GM10248 (cell line): Measurements from ENCODE around the gene TRPT1.

Source experiments
- CTCF ChIA-PET: fragments of 300-600 bp; sonication (Branson Sonifier 250); formaldehyde crosslinking; extraction: SDS; loops from one replicate; lab custom pipeline; 2021; ENCODE audit warnings: antibody characterized with exemption; lab: Yijun Ruan, JAX
- POLR2A ChIA-PET: fragments of 350-650 bp; sonication (Branson Sonifier 250); formaldehyde crosslinking; extraction: SDS; loops from one replicate; lab custom pipeline; 2020; ENCODE audit warnings: antibody characterized with exemption; lab: Yijun Ruan, JAX
- DNase-seq: peaks from one replicate; pipeline ENCODE4 v3.0.0; 2012; ENCODE audit errors: extremely low spot score
- TF ChIP-seq, protein P1 (sequence below): IDR thresholded peaks from 2 replicates; pipeline ENCODE4 v1.5.1; 2012; ENCODE audit warnings: mild to moderate bottlenecking, low read depth; ENCODE audit errors: extremely low read depth, missing control alignments, control extremely low read depth

The TRPT1 gene

DNA sequence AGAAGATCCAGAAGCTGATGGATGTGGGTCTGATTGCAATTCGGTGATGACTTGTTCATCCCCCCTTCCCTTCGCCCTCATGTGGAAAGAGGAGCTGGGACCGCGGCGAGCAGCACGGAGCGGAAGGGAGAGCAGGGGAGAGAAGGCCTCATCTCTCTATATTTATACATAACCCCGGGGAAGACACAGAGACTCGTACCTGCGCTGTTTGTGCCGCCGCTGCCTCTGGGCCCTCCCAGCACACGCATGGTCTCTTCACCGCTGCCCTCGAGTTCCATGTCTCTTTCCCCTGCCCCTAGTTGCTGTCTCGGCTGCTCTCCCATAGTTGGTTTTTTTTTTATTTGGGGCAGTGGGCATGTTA lies 21.9 kb downstream of the TRPT1 start:
- TF ChIP-seq, protein P1, sequence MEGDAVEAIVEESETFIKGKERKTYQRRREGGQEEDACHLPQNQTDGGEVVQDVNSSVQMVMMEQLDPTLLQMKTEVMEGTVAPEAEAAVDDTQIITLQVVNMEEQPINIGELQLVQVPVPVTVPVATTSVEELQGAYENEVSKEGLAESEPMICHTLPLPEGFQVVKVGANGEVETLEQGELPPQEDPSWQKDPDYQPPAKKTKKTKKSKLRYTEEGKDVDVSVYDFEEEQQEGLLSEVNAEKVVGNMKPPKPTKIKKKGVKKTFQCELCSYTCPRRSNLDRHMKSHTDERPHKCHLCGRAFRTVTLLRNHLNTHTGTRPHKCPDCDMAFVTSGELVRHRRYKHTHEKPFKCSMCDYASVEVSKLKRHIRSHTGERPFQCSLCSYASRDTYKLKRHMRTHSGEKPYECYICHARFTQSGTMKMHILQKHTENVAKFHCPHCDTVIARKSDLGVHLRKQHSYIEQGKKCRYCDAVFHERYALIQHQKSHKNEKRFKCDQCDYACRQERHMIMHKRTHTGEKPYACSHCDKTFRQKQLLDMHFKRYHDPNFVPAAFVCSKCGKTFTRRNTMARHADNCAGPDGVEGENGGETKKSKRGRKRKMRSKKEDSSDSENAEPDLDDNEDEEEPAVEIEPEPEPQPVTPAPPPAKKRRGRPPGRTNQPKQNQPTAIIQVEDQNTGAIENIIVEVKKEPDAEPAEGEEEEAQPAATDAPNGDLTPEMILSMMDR, result no peak
- DNase-seq, result no peak
- POLR2A ChIA-PET, result interaction anchor here (0.7 to 4.7 kb wide), 6 partner anchors 10 to 113 kb away, joined by 3 to 36 read pairs (median 8); partner anchors contain the start of genes FKBP2, STIP1 and TRMT112
- CTCF ChIA-PET, result interaction anchor here (0.6 to 16.7 kb wide), 25 partner anchors 8 to 203 kb away, joined by 3 to 368 read pairs (median 6); partner anchors contain the start of genes CATSPERZ, DNAJC4, ESRRA and FKBP2

DNA sequence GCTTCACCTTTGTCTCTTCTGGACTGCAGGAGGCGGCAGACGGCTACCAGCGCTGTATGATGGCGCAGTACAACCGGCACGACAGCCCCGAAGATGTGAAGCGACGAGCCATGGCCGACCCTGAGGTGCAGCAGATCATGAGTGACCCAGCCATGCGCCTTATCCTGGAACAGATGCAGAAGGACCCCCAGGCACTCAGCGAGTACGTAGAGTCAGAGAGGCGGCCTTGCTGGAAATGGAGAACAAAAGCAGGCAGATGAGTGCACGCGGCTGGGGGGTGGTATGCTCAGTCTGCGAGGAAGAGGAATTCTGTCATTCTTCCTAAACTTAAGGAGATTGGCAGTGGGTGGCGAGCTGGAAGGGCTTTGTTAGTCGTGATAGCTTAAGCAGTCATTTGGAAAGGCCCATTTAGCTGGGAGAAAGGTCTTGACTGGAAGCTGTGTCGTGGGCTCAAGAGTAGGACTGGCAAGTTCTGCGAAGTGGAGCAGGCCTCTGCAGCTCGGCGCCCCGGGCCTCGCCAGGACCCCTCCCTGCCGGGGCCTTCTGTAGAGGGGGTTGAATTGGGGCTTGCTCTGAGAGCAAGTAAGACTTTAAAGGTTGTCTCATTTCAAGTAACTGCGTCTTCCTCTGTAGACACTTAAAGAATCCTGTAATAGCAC lies 22.4 kb downstream of the TRPT1 start:
- ChIA-PET POLR2A (interaction anchor here (0.9 to 2.8 kb wide), 4 partner anchors 11 to 101 kb away, joined by 3 to 17 read pairs (median 6); no protein-coding TSS in a partner anchor), CTCF (interaction anchor here (0.7 to 16.7 kb wide), 14 partner anchors 8 to 172 kb away, joined by 3 to 368 read pairs (median 18); partner anchors contain the start of genes CATSPERZ, DNAJC4, ESRRA and FKBP2)
- TF ChIP-seq, protein P1, result no peak
- DNase-seq, result no peak

DNA sequence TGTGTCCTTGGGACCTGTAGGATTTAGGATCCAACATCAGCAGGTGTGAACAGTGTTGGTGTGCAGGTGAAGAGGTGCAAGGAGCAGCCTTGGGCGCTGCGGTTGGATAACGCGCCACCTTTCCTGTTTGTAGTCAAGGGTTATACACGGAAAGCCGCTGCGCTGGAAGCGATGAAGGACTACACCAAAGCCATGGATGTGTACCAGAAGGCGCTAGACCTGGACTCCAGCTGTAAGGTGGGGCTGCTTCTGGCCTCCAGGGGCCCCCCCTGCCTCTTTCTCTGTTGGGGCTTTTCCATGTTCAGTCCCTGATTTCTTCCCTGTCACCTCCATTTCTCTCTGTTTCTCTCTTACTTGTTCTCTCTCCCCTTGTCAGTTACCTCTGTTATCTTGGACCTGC lies 23.0 kb downstream of the TRPT1 start:
- TF ChIP-seq, protein P1, result no peak
- POLR2A ChIA-PET, result interaction anchor here (0.9 to 1.3 kb wide), 2 partner anchors 12 to 18 kb away, joined by 3 to 4 read pairs; no protein-coding TSS in a partner anchor
- CTCF ChIA-PET, result interaction anchor here (1.0 to 16.7 kb wide), 7 partner anchors 11 to 129 kb away, joined by 3 to 368 read pairs (median 27); partner anchors contain the start of genes CATSPERZ, DNAJC4, ESRRA and FKBP2
- no peak for DNase-seq

DNA sequence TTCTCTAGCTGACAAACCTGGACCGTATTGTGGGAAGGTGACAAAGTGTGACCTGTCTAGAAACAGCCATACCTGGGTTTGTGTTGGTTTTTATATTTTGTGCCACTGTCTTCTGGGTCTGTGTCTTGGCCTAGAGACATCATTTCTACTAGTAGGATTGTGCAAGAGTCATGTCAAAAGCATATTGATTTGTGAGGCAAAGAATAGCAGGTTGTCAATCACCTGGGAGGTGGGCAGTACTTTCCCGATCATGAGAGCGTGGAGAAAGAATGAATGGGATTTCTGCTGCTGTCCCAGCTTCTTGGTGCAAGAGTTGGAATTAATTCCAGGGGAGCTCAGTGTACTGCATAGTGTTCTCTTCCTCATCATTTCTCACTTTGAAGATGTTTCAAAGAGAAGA lies 24.4 kb downstream of the TRPT1 start:
- ChIA-PET POLR2A (interaction anchor here (1.7 kb wide), 1 partner anchor 16 kb away, joined by 5 read pairs; the partner anchor contains the start of gene STIP1), CTCF (interaction anchor here (14.6 kb wide), 1 partner anchor 101 kb away, joined by 219 read pairs; the partner anchor contains the start of genes CATSPERZ and ESRRA)
- TF ChIP-seq, protein P1, result no peak
- DNase-seq, result no peak

DNA sequence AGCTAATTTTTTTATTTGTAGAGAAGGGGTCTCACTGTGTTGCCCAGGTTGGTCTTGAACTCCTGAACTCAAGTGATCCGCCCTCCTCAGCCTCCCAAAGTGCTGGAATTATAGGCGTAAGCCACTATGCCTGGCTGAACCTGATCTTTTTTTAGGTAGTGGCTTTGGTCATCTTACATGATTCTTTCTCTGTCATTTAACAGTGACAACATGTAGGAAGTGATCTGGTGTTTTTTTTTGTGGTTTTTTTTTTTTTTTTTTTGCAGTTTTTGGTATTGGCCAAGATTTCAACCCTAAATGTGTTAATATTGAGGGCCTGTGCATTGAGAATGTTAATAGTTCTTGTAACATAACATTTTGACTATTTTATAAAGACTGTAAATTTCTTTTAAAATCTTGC lies 27.5 kb downstream of the TRPT1 start:
- ChIA-PET POLR2A (no interaction called here), CTCF (interaction anchor here (14.6 kb wide), 1 partner anchor 104 kb away, joined by 219 read pairs; the partner anchor contains the start of genes CATSPERZ and ESRRA)
- TF ChIP-seq, protein P1, result no peak
- no peak for DNase-seq

DNA sequence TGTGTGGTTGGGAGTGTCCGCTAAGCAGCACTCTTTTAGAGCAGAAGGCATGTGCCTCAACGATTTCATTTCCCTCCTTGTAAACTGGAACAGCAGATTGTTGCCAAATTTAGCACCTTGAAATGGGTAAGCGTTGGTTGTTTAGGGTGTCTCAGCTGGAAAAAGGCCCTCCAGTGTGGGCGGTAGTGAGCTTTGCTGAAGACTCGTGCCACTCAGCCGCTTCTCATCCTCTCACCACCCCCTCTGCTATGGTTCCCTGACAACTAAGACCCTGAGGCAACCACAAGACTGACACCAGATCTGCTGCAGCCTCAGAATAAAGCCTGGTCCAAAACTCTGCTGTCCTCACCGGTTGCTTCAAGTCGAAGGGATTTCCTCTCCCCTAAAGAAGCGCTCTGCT lies 29.4 kb downstream of the TRPT1 start:
- ChIA-PET CTCF (interaction anchor here (1.0 to 14.6 kb wide), 3 partner anchors 9 to 106 kb away, joined by 3 to 219 read pairs (median 24); partner anchors contain the start of genes CATSPERZ, ESRRA and FERMT3), POLR2A (interaction anchor here (1.9 kb wide), 1 partner anchor 11 kb away, joined by 5 read pairs; the partner anchor contains the start of gene STIP1)
- DNase-seq, result no peak
- TF ChIP-seq, protein P1, result no peak
